PC-9 (cell line): ENCODE measurements around the gene MCU.

Source experiments
- CTCF ChIP-seq: fragments of 200-600 bp; sonication (generic); conservative IDR thresholded peaks from 2 replicates; pipeline ENCODE4 v1.6.1; 2017; ENCODE audit warnings: mixed run types, antibody characterized with exemption, mild to moderate bottlenecking, moderate library complexity
- EZH2 ChIP-seq: fragments of 200-600 bp; sonication (generic); IDR thresholded peaks from 2 replicates; pipeline ENCODE4 v1.8.0; 2017; ENCODE audit warnings: antibody characterized with exemption, low read depth

GRCh38 chr10:72912736-72913135 is 220.8 kb downstream of the MCU start:
- no peak for TF ChIP-seq EZH2
- no peak for TF ChIP-seq CTCF
